RPMI7951 (cell line): ENCODE data around the gene RETREG2. TPM values are rescaled to one million over a fixed set of nuclear protein-coding genes. Genes with fewer than 3 reads are reported as not detected.

Source experiments
- total RNA-seq: library from RNA; depleted of rRNA; stranded (reverse); fragments of >200 nt; shearing (Covaris generic); gene quantifications from 2 replicates; pipeline ENCODE4 v1.2.3, GENCODE V29; 2014; rRNA removed

The RETREG2 gene
- total RNA-seq, 1 experiment from 2014 or later = 63.2 TPM

Other genes with a start within 250 kb of the RETREG2 start
- gene CDK5R2, start 218.6 kb upstream of the RETREG2 start, total RNA-seq = 0.12 and 0.20 TPM in 2 replicates
- not detected in 2 replicates for gene FEV, start 193.1 kb upstream of the RETREG2 start, total RNA-seq
- 0.20 TPM in 1 of 2 replicates, not detected in the other for gene CRYBA2, start 184.9 kb upstream of the RETREG2 start, total RNA-seq
- gene CFAP65, start 136.8 kb upstream of the RETREG2 start, total RNA-seq = 0.10 and 0.12 TPM in 2 replicates
- not detected in 2 replicates for gene IHH, start 117.4 kb upstream of the RETREG2 start, total RNA-seq
- 24.1 and 31.0 TPM in 2 replicates for gene NHEJ1, start 17.5 kb upstream of the RETREG2 start, total RNA-seq
- gene SLC23A3, start 8.2 kb upstream of the RETREG2 start, total RNA-seq = 0.59 TPM in 1 of 2 replicates, not detected in the other
- gene CNPPD1, start 1.4 kb upstream of the RETREG2 start, total RNA-seq = 40.2 and 41.2 TPM in 2 replicates
- 49.6 and 55.1 TPM in 2 replicates for gene ZFAND2B, start 28.5 kb downstream of the RETREG2 start, total RNA-seq
- 29.8 and 41.6 TPM in 2 replicates for gene ABCB6, start 40.7 kb downstream of the RETREG2 start, total RNA-seq
- gene ATG9A, start 51.4 kb downstream of the RETREG2 start, total RNA-seq = 51.3 and 58.6 TPM in 2 replicates
- 27.5 and 28.8 TPM in 2 replicates for gene ANKZF1, start 51.5 kb downstream of the RETREG2 start, total RNA-seq
- gene GLB1L, start 67.2 kb downstream of the RETREG2 start, total RNA-seq = 30.0 and 35.0 TPM in 2 replicates
- gene STK16, start 67.2 kb downstream of the RETREG2 start, total RNA-seq = 24.0 and 28.5 TPM in 2 replicates
- not detected in 2 replicates for gene TUBA4B, start 75.0 kb downstream of the RETREG2 start, total RNA-seq
- gene TUBA4A, start 75.6 kb downstream of the RETREG2 start, total RNA-seq = 31.1 and 42.2 TPM in 2 replicates
- gene DNAJB2, start 101.1 kb downstream of the RETREG2 start, total RNA-seq = 33.8 and 39.8 TPM in 2 replicates
- 3.2 and 4.4 TPM in 2 replicates for gene PTPRN, start 131.1 kb downstream of the RETREG2 start, total RNA-seq
- not detected in 2 replicates for gene RESP18, start 154.5 kb downstream of the RETREG2 start, total RNA-seq
- gene DNPEP, start 209.6 kb downstream of the RETREG2 start, total RNA-seq = 80.4 and 101 TPM in 2 replicates
- 0.20 and 0.60 TPM in 2 replicates for gene DES, start 240.1 kb downstream of the RETREG2 start, total RNA-seq